Prostate gland (tissue), 2 donors: ENCODE results near the gene MPPED1.

Experiments used
- CTCF ChIP-seq, 4 experiments: fragments of 200-600 bp in 2 of 4; fragments of 450-650 bp in 2 of 4; sonication (generic) in 2 of 4; IDR thresholded peaks; 1 replicate in 3 of 4; 2 replicates in 1 of 4; pipeline ENCODE4 v1.5.1; 2016 to 2019; ENCODE audit warnings: antibody characterized with exemption in 4 of 4, mild to moderate bottlenecking in 2 of 4, moderate library complexity in 2 of 4
- POLR2A ChIP-seq: fragments of 450-650 bp; IDR thresholded peaks from one replicate; pipeline ENCODE4 v1.6.1; 2016; ENCODE audit warnings: antibody characterized with exemption, mild to moderate bottlenecking

GRCh38 chr22:43385770-43386641 lies 25.8 kb upstream of the MPPED1 start:
- peak; percentile 72 to 92 (median 82) for TF ChIP-seq CTCF (IDR thresholded peaks at IDR 0.05)
- TF ChIP-seq POLR2A = no peak
